Measurements from ENCODE around the gene P2RY13.

DNA sequence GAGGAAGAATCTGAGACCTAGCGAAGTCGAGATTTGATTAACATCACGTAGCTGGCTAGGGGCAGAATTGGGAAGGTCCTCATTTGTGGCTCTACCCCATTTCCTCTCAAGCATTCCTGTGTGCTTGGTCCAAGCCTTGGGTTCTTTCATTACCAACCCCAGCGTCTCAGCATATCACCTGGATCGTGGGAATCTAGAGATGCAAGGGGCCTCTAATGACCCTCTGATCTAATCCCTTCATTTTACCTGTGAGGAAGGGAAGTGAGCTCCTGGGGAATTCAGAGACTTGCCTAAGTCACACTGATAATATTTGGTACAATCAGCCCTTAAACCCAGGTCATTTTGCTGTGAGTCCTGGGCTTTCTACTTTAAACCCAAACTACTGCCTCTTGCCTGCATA, 14.8 kb downstream of the P2RY13 start:
- TF ChIP-seq, protein P1, sequence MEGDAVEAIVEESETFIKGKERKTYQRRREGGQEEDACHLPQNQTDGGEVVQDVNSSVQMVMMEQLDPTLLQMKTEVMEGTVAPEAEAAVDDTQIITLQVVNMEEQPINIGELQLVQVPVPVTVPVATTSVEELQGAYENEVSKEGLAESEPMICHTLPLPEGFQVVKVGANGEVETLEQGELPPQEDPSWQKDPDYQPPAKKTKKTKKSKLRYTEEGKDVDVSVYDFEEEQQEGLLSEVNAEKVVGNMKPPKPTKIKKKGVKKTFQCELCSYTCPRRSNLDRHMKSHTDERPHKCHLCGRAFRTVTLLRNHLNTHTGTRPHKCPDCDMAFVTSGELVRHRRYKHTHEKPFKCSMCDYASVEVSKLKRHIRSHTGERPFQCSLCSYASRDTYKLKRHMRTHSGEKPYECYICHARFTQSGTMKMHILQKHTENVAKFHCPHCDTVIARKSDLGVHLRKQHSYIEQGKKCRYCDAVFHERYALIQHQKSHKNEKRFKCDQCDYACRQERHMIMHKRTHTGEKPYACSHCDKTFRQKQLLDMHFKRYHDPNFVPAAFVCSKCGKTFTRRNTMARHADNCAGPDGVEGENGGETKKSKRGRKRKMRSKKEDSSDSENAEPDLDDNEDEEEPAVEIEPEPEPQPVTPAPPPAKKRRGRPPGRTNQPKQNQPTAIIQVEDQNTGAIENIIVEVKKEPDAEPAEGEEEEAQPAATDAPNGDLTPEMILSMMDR (IDR thresholded peaks at IDR 0.05 in 4 of 5, conservative IDR thresholded peaks at IDR 0.05 in 1 of 5): no peak
- TF ChIP-seq POLR2A (IDR thresholded peaks at IDR 0.05): no peak

Measured in gastrocnemius medialis (tissue), 4 donors.